ENCODE results near the gene TMC2. TPM values are rescaled to one million over a fixed set of nuclear protein-coding genes. Genes with fewer than 3 reads are reported as not detected.
A peak's percentile ranks its signal among the peaks of the same experiment; 100 is the strongest.
"Not testable (repeated sequence)": the region's sequence is repeated elsewhere in the genome, so short reads cannot be mapped to it uniquely, and the experiment has no call there.

TMC2 gene
- total and polyA plus RNA-seq, 10 donors: 0.07 to 1.2 (median 0.13) TPM; not detected in 2

DNA sequence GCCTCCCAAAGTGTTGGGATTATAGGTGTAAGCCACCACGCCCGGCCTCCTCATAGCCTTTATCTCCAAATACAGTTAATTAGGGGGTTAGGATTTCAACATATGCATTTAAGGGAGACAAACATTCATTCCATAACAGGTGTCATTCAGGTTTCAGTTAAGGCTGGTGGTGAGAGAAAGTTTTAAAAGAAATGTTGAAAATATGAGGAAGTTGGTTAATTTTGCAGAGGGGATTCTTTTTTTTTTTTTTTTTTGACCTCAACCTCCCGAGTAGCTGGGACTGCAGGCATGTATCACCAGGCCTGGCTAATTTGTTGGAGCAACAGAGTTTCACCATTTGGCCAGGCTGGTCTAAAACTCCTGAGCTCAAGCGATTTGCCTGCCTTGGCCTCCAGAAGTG, 143.7 kb downstream of the TMC2 start:
- Histone ChIP-seq H3K36me3 (no peaks in the 10 kb centered on the region), H3K9me3 (no peaks in the 10 kb centered on the region), H3K27me3 (replicated peaks in 1 of 7) (peaks cover 0 to 14% (median 0%) of the 10 kb centered on the region in 7 donors), H3K4me1 (peaks cover 0 to 4% (median 1%) of the 10 kb centered on the region in 6 donors), H3K4me3 (no peak overlapping the region), H3K27ac (no peak overlapping the region)
- DNase-seq: no peak
- WGBS, 5 donors: 58 to 68% (median 64%) methylated on average over 4 of the region's 4 CpGs
- intact Hi-C loops (cut with DNase I; ENCODE audit: low total_unique reads): loop anchor here (10.0 kb wide), 1 partner anchor 175 kb away; no protein-coding TSS in a partner anchor
- TF ChIP-seq, protein P1, sequence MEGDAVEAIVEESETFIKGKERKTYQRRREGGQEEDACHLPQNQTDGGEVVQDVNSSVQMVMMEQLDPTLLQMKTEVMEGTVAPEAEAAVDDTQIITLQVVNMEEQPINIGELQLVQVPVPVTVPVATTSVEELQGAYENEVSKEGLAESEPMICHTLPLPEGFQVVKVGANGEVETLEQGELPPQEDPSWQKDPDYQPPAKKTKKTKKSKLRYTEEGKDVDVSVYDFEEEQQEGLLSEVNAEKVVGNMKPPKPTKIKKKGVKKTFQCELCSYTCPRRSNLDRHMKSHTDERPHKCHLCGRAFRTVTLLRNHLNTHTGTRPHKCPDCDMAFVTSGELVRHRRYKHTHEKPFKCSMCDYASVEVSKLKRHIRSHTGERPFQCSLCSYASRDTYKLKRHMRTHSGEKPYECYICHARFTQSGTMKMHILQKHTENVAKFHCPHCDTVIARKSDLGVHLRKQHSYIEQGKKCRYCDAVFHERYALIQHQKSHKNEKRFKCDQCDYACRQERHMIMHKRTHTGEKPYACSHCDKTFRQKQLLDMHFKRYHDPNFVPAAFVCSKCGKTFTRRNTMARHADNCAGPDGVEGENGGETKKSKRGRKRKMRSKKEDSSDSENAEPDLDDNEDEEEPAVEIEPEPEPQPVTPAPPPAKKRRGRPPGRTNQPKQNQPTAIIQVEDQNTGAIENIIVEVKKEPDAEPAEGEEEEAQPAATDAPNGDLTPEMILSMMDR (IDR thresholded peaks at IDR 0.05 in 8 of 11, conservative IDR thresholded peaks at IDR 0.05 in 3 of 11): no peak
- TF ChIP-seq POLR2A (IDR thresholded peaks at IDR 0.05) (no peak), POLR2AphosphoS5 (IDR thresholded peaks at IDR 0.05) (no peak)

DNA sequence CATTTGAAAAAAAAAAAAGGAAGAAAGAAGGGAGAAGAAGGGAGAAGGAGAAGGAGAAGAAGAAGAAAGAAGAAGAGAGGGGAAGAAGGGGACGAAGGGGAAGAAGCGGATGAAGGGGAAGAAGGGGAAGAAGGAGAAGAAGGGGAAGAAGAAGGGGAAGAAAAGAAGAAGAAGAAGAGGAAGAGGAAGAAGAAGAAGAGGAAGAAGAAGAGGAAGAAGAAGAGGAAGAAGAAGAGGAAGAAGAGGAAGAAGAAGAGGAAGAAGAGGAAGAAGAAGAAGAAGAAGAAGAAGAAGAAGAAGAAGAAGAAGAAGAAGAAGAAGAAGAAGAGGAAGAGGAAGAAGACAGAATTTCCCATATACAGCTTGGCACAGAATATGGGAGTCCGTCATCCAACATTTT, 145.7 kb downstream of the TMC2 start:
- not testable (repeated sequence) for H3K9me3 ChIP-seq, DNase-seq, H3K36me3 ChIP-seq, H3K4me1 ChIP-seq, H3K27ac ChIP-seq, H3K4me3 ChIP-seq
- WGBS, 5 donors: 57 to 79% (median 66%) methylated on average over 3 of the region's 3 CpGs
- H3K27me3 ChIP-seq (replicated peaks in 1 of 7): peaks cover 0 to 21% (median 6%) of the 10 kb centered on the region in 7 donors
- intact Hi-C loops (cut with DNase I; ENCODE audit: low total_unique reads): loop anchor here (10.0 kb wide), 1 partner anchor 173 kb away; no protein-coding TSS in a partner anchor

DNA sequence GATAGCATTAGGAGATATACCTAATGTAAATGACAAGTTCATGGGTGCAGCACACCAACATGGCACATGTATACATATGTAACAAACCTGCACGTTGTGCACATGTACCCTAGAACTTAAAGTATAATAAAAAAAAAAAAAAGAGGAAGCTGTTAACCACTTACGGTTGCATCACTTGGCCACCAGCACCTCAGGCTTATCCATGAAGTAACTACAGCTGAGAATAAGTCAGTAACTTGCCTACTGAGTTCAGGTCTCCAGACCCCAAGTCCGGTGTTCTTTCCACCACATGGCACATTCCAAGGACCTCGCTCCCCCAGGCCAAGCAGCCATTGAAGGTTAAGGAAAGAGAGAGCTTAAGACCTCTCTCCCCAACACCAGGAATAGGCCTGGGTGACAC, 148.4 kb downstream of the TMC2 start:
- H3K27me3 ChIP-seq (replicated peaks in 1 of 7): peaks cover 0 to 40% (median 6%) of the 10 kb centered on the region in 7 donors
- H3K4me1 ChIP-seq: peaks cover 0 to 18% (median 11%) of the 10 kb centered on the region in 6 donors
- not testable (repeated sequence) for H3K4me3 ChIP-seq, H3K36me3 ChIP-seq, H3K9me3 ChIP-seq, H3K27ac ChIP-seq
- intact Hi-C loops (cut with DNase I; ENCODE audit: low total_unique reads): loop anchor here (10.0 kb wide), 1 partner anchor 170 kb away; no protein-coding TSS in a partner anchor
- peak; percentile 16 for DNase-seq
- 29 to 58% (median 43%) methylated on average over 4 of the region's 4 CpGs for WGBS, 5 donors

DNA sequence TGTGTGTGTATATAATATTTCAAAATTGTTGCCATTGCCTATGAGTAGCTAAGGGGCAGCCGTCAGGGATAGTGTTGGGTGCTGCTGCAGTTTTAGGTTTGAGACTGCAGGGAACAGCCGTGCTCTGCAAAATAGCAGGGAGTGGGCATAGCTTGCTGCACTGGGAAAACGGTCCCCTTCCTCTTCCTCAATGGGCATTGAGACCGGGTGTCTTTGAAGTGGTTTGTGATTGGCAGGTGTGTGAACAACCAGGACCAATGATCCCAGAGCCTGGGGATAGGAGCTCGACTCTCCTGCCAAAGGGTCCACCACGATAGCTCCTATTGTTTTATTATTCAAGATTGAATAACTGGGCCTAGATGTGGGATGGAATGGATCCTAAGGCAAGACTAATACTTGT, 151.1 kb downstream of the TMC2 start:
- Histone ChIP-seq H3K4me1 (peaks cover 5 to 28% (median 20%) of the 10 kb centered on the region in 6 donors), H3K4me3 (no peak overlapping the region), H3K27me3 (replicated peaks in 1 of 7) (peaks cover 0 to 57% (median 10%) of the 10 kb centered on the region in 7 donors), H3K27ac (no peak overlapping the region), H3K9me3 (no peaks in the 10 kb centered on the region), H3K36me3 (no peaks in the 10 kb centered on the region)
- DNase-seq: peak; percentile 13
- 40 to 55% (median 47%) methylated on average over 6 of the region's 6 CpGs for WGBS, 5 donors
- intact Hi-C loops (cut with DNase I; ENCODE audit: low total_unique reads): loop anchor here (10.0 kb wide), 1 partner anchor 167 kb away; no protein-coding TSS in a partner anchor
- TF ChIP-seq, protein P1 (IDR thresholded peaks at IDR 0.05 in 8 of 11, conservative IDR thresholded peaks at IDR 0.05 in 3 of 11): no peak
- TF ChIP-seq POLR2AphosphoS5 (IDR thresholded peaks at IDR 0.05) (no peak), POLR2A (IDR thresholded peaks at IDR 0.05) (no peak)

DNA sequence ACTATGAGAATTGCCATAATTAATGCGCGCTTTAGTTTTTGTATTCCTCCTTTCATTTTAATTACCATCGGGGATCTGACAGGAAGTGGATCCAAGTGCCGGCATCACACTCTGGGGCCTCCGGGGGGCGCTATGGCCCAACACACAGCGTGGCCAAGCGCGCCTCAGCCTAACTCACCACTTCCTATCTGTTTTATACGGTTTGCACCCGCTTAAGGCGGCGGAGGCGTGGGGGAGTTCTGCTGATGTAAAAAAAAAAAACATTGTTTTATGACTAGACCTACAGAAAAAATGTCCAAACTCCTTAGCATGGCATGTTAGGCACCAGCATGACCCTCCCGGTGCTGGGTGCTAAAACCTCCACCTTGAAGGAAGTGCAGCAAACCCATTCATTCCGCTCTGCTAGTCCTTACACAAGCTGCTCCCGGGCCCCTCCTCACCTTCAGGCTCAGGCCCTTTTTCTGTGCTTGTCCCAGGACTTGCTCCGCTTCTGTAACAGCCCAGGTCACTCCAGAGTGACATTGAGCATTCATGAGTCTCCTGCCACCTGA, 151.7 kb downstream of the TMC2 start:
- DNase-seq: peak; percentile 87

More for the DNA sequence above, 151.7 kb downstream of the TMC2 start:
- TF ChIP-seq POLR2AphosphoS5 (IDR thresholded peaks at IDR 0.05): peak; percentile 18 to 33 (median 29)
- TF ChIP-seq POLR2A (IDR thresholded peaks at IDR 0.05): no peak
- TF ChIP-seq, protein P1 (IDR thresholded peaks at IDR 0.05 in 8 of 11, conservative IDR thresholded peaks at IDR 0.05 in 3 of 11): peak; percentile 54 to 85 (median 65)
- intact Hi-C loops (cut with DNase I; ENCODE audit: low total_unique reads): loop anchor here (10.0 kb wide), 1 partner anchor 167 kb away; no protein-coding TSS in a partner anchor
- peaks cover 5 to 28% (median 20%) of the 10 kb centered on the region in 6 donors for H3K4me1 ChIP-seq
- H3K36me3 ChIP-seq: no peaks in the 10 kb centered on the region
- H3K27me3 ChIP-seq (replicated peaks in 1 of 7): peaks cover 0 to 59% (median 10%) of the 10 kb centered on the region in 7 donors
- H3K27ac ChIP-seq: no peak overlapping the region
- H3K9me3 ChIP-seq: no peaks in the 10 kb centered on the region
- no peak overlapping the region for H3K4me3 ChIP-seq
- WGBS, 5 donors: 14 to 19% (median 14%) methylated on average over 18 of the region's 18 CpGs

All from spleen (tissue), 11 donors.